ENCODE results near the gene CD27. TPM values are rescaled to one million over a fixed set of nuclear protein-coding genes. Genes with fewer than 3 reads are reported as not detected.

Gene CD27
- total RNA-seq, 4 donors from 2014 or later = 0.44 to 1.7 TPM; not detected in 2

GRCh38 chr12:6450869-6451347, 6.2 kb downstream of the CD27 start:
- no peak for TF ChIP-seq CTCF (IDR thresholded peaks at IDR 0.05; ENCODE audit: low read depth)

- TF ChIP-seq CTCF (IDR thresholded peaks at IDR 0.05; ENCODE audit: low read depth) = no peak
These were observed 6.8 kb downstream of the CD27 start, which contains the start of gene TAPBPL for GRCh38 chr12:6451348-6452244. TAPBPL (plus strand) TSS chr12:6452042; CDS start chr12:6452249, 207 bp downstream.

GRCh38 chr12:6452245-6452943, 7.6 kb downstream of the CD27 start:
- TF ChIP-seq CTCF (IDR thresholded peaks at IDR 0.05; ENCODE audit: low read depth) = no peak

- TF ChIP-seq CTCF (IDR thresholded peaks at IDR 0.05; ENCODE audit: low read depth) = no peak
These were observed 8.3 kb downstream of the CD27 start for GRCh38 chr12:6452944-6453630.

GRCh38 chr12:6457220-6457945, 12.6 kb downstream of the CD27 start:
- no peak for TF ChIP-seq CTCF (IDR thresholded peaks at IDR 0.05; ENCODE audit: low read depth)

- TF ChIP-seq CTCF (IDR thresholded peaks at IDR 0.05; ENCODE audit: low read depth) = no peak
These were observed 13.7 kb downstream of the CD27 start for GRCh38 chr12:6458281-6459003.

Measured in subcutaneous adipose tissue (tissue), 4 donors.